NCI-H2107 (cell line): ENCODE measurements around the gene CDC14B.
A peak's percentile ranks its signal among the peaks of the same experiment; 100 is the strongest.
"Not testable (repeated sequence)": the region's sequence is repeated elsewhere in the genome, so short reads cannot be mapped to it uniquely, and the experiment has no call there.

ENCODE experiments used
- DNase-seq: peaks from one replicate; lab custom pipeline; 2025; lab: John Stamatoyannopoulos, UW

CDC14B gene

DNA sequence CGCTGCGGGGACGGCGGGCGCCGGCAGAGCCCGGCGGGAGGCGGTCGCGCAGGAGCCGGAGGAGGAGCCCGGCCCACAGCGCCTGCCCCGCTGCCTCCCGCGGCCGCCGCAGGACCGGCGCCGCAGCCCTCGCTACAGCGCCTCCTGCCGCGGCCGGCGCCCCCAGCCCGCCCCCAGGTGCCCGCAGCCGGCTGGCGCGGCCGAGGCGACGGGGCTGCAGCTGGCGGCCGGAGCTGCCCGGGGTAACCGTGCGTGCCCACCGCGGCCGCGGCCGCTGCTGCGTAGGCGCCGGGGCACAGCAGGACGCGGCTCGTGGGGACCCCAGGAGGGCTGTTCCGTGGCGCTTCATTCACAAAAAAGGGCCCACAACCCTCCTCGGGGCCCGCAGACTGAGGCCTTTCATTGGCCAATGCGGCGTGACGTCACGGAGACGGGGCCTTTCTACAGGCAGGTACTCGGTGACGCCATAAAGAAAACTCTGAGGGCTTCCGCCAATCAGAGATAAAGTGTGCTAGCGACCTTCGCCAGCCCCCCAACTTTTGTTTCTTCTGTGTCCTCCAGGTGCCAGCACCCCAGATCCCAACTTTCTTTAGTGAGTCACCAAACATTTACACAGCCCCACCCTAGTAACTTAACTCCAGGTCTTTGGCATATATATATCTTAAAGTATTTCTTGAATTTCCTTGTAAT is at the start of gene CDC14B:
TSS of gene CDC14B (minus strand) at position 353 of the 690 bp plus-strand sequence. CDS start 465 bp downstream, outside the sequence.
- DNase-seq, result peak; percentile 45

DNA sequence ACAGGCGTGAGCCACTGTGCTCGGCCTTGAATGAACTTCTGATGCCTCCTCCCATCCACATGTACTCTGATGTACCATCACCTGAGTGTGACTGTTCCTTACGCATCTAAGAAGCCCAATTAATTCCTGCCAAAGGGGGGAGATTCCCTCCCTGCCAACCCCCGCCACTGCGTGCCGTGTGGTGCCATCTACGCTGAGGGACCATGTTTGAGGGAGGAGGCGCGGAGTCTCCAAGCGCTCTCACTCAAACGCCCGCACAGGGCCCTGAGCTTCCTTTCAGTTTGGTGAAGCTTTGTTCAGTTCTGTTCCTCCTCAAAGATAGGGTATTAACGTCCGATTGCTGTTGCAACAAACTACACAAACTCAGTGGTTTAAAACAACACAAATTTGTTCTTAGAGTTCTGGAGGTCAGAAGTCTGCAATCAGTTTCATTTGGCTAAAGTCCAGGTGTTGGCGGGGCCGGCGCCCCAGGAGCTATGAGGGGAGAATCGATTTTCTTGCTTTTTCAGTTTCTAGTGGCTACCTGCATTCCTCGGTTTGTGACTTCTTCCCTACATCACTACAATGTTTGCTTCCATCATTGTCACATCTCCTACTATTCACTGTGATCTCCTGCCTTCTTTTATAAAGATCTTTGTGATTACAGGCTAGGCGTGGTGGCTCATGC is 49.4 kb upstream of the CDC14B start:
- no peak for DNase-seq

- DNase-seq, result no peak
Measured at GRCh38 chr9:96667363-96667728, 47.7 kb upstream of the CDC14B start.

DNA sequence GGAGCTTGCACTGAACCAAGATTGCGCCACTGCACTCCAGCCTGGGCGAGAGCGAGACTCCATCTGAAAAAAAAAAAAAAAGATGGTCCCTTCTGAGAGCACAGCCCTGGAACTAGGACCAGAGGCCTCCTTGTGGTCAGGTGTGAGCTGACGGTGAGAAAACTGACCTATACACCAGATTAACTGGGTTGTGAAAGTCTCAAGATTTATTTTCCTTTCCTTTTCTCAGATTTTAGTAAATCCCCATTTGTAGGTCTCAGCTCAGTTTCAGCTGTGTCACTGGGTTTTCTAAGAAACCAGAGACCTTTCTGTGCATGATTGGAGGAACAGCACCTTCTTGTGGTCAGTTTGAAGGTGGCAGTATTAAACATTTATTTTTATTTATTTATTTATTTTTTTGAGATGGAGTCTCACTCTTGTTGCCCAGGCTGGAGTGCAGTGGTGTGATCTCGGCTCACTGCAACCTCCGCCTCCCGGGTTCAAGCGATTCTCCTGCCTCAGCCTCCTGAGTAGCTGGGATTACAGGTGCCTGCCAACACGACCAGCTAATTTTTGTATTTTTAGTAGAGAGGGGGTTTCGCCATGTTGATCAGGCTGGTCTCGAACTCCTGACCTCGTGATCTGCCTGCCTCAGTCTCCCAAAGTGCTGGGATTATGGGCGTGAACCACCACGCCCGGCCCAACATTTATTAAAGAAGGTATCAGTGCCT is 47.2 kb upstream of the CDC14B start:
- not testable (repeated sequence) for DNase-seq

DNA sequence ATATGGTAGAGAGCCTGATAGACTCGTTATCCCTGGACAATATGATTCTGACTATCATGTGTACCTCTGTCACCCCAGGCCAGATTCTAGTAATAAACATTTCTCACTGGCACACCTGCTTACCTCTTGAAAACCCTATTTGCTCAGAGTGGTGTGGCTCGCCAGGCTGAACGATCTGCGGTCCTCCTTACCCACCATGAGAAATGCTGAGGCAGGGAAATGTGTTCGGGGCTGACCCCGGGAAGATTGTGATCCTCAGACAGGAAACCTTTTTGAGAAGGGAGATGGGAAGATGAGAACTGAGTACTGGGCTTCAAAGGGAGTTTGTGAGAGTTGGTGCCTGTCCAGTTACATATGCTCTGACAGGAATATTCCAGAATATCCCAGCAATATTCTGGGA is 46.1 kb upstream of the CDC14B start:
- DNase-seq, result no peak

DNA sequence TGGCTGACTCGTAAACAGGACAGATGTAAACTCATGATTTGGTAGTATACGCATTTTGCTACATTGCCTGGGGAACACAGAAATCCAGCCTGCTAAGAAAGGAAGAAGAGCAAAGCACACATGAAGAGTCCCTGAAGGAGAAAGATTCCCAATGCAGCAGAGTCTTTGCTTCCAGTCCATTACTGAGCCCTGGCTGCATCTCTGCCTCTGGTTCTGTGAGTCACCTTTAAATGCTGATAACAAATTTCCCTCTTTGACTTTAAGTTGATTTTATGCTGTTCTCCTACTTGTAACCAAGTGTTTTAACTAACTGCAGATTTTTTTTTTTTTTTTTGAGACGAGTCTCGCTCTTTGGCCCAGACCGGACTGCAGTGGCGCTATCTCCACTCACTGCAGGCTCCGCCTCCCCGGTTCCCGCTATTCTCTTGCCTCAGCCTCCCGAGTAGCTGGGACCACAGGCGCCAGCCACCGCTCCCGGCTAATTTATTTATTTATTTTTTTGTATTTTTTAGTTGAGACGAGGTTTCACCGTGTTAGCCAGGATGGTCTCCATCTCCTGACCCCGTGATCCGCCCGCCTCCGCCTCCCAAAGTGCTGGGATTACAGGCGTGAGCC is 44.0 kb upstream of the CDC14B start:
- DNase-seq, result no peak

DNA sequence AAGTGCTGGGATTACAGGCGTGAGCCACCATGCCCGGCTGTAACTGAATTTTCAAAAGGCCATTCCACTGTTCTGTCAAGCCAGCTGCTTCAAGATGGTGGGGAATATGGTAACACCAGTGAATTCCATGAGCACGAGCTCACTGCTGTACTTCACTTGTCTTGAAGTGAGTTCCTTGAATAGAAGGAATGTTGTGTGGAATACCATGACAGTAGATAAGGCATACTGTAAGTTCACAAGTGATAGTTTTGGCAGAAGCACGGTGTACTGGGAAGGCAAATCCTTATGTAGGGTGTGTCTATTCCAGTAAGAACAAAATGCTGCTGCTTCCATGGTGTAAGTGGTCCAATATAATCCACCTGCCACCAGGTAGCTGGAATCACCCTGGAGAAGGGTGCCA is 42.1 kb upstream of the CDC14B start:
- no peak for DNase-seq

GRCh38 chr9:96660692-96661248 is 41.1 kb upstream of the CDC14B start:
- DNase-seq, result no peak

DNA sequence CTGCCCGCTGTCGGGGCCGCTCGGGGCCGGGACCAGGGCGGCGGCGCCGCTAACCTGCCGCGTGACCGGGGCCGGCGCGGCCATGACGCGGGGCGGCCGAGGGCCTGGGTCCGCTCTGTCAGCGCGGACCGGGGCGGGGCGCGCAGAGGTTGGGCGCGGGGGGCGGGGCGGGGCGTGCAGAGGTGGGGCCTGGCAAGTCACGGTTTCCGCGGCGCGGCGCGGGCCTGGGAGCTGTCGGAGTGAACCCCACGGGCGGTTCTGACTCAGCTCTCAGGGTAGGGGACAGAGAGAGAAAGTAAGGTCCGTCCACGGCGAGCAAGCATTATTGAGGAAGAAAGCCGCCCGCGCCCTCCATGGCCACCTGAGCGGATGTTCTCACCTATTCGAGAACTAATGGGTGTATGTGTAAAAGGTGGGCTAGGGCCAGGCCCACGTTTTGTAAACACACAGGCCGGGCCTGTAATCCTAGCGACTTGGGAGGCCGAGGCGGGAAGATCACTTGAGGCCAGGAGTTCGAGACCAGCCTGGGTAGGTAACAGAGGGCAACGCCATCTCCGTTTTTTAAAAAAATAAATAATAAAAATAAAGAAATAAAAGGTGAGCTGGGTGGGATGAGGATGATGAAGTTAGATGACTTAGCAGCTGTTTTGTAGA is 35.7 kb upstream of the CDC14B start, which contains the start of gene PRXL2C:
TSS of gene PRXL2C (minus strand) at position 120 of the 654 bp plus-strand sequence. CDS start at position 84, 36 bp downstream.
- peak; percentile 7 for DNase-seq

GRCh38 chr9:96654450-96655197 is 35.0 kb upstream of the CDC14B start:
- no peak for DNase-seq

DNA sequence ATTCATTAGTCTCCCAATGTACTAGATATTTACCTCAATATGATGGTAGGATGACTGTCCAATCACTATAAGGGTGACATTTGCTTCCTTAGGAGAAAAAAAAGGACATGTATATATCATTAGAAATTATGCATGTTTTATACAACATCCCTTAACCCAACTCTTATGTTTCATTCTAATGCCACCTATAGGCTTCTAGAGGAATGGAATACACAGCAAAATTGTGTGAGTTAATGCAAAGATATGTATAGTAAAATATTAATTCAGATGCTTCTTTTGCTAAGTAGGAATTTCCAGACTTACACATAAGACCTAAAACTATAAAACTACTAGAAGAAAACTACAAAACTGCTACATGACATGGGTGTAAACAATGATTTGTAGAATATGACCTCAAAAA is 32.0 kb upstream of the CDC14B start:
- DNase-seq, result no peak

DNA sequence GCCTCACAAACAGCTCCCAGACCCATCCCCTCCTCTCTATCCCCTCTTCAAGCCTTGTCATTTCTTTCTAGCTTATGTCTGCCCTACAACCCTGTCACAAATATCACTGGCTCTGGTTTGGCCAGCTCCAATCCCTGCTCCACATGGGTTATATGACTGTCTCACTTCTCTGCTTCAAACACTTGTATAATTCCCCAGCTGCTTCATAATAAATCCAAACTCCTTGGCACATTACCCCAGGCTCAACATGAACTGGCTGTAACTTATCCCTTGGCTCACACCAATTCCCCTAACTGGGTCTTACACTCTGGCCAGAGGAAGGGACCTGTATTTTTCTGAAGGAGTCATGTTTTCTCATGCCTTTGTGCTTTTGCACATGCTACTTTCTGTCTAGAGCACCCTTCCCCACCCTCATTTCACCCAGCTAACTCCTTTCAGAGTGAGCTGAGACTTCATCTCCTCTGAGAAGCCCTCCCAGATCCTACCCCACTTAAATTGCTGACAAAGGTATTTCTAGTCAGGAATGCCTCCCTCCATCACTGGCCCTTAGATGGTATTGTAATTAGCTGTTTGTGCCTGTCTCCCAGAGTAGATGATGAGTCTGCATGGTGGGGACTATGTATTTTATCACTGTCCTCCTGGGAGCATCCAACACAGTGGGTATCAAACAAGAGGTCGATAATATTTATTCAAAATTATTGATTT is 30.1 kb upstream of the CDC14B start:
- no peak for DNase-seq

- DNase-seq, result no peak
Measured at GRCh38 chr9:96646081-96646991, 26.7 kb upstream of the CDC14B start.

- DNase-seq, result no peak
Measured at GRCh38 chr9:96644137-96644536, 24.5 kb upstream of the CDC14B start.

DNA sequence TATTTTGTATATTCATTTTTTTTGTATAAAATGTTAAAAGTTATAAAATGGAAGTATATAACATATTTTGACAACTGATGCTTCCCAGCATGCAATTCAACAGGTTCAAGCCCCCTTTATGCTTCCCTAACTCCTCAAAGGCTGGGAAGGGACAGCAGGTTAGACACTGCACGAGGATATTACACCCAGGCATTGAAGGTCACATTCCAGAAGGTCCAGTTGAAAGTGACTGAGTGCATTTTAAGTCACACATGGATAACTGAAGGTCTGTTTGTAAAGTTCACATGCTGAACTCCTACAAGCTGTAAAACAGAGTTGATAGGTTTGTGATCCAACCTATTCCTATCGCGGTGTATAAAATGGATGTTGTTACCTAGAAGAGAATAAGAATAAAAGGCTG is 21.9 kb upstream of the CDC14B start:
- no peak for DNase-seq

DNA sequence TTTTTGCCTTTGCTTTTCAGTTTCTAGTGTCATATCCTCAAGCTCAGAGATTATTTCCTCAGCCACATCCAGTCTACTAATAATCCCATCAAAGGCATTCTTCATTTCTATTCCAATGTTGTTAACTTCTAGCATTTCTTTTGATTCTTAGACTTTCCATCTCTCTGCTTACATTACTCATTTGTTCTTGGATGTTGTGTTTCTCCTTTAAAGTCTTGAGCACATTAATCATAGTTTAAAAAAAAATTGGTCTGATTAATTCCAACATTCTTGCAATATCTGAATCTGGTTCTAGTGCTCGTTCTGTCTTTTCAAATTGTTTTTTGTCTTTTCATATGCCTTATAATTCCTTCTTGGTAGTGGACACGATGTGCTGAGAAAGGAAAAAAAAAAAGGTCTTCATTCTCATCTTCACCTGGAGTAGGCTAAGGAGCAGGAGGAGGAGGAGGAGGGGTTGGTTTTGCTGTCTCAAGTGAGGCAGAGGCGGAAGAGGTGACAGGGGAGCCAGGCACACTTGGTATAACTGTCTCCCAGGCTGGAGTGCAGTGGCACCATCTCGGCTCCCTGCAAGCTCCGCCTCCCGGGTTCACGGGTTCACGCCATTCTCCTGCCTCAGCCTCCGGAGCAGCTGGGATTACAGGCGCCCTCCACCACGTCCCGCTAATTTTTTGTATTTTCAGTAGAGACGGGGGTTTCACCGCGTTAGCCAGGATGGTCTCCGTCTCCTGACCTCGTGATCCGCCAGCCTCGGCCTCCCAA is 19.1 kb upstream of the CDC14B start:
- no peak for DNase-seq

GRCh38 chr9:96636368-96636767 is 16.7 kb upstream of the CDC14B start:
- DNase-seq, result no peak

- not testable (repeated sequence) for DNase-seq
Measured at GRCh38 chr9:96633579-96633978, 13.9 kb upstream of the CDC14B start.

DNA sequence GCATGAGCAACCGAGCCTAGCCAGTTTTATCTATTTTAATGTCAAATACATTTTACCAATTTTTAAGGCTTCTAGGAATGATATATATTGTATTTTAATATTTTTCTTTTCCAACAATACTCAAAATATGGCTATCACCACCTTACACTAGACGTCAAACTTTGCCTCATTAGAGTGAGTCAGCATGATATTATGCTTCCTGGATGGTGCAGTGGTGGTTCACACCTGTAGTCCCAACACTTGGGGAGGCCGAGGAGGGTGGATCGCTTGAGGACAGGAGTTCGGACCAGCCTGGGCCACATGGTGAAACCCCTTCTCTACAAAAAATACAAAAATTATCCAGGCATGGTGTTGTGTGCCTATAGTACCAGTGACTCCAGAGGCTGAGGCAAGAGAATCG is 7.3 kb upstream of the CDC14B start:
- DNase-seq, result no peak
